HepG2 (cell line): ENCODE results near the gene ARHGEF16. TPM values are rescaled to one million over a fixed set of nuclear protein-coding genes. Genes with fewer than 3 reads are reported as not detected.

Source experiments
- ATAC-seq: fragments of 200-7000 bp; cut with Tn5 transposase; 3 replicates; pipeline ENCODE4 v1.9.1; 2020; ENCODE audit warnings: mild to moderate bottlenecking, moderate library complexity
- BruUV-seq: library from RNA; stranded (reverse); fragments of 400-500 nt; replicated peaks from 2 replicates; lab custom pipeline; 2021; lab: Mats Ljungman, UMichigan
- CTCF ChIA-PET: fragments of 300-600 bp; formaldehyde crosslinking; extraction: SDS; loops from one replicate; lab custom pipeline; 2021; ENCODE audit warnings: low total read pairs, inconsistent platforms, low intra/inter-chr PET ratio; lab: Yijun Ruan, JAX
- POLR2A ChIA-PET: fragments of 350-600 bp; sonication (Branson Sonifier 250); formaldehyde crosslinking; loops from one replicate; lab custom pipeline; 2020; ENCODE audit warnings: antibody characterized with exemption, inconsistent platforms; lab: Yijun Ruan, JAX
- DNase-seq: peaks from one replicate; pipeline ENCODE4 v3.0.0-alpha.2; 2015; ENCODE audit warnings: low spot score
- FAIRE-seq: peaks from 3 replicates; lab custom pipeline; 2011; peaks lifted over from hg19 to GRCh38; lab: Jason Lieb, UNC
- H2AFZ ChIP-seq: one replicate; pipeline ENCODE4 v1.6.1; 2011; ENCODE audit warnings: low read length, inconsistent platforms
- H3K27ac ChIP-seq: fragments of 300-600 bp; 3 replicates; pipeline ENCODE4 v1.8.0; 2011; ENCODE audit warnings: mixed run types, mild to moderate bottlenecking, mixed read lengths, low read length, inconsistent platforms; ENCODE audit not compliant: insufficient read depth; ENCODE audit errors: extremely low read length
- H3K27me3 ChIP-seq, 2 experiments: fragments of 200-600 bp in 1 of 2; 2 replicates in 1 of 2; 3 replicates in 1 of 2; pipeline versions ENCODE4 v1.6.0 to v1.8.0; 2011; ENCODE audit warnings: low read length in 2 of 2, mild to moderate bottlenecking in 2 of 2, moderate library complexity in 2 of 2, inconsistent platforms in 1 of 2; ENCODE audit not compliant: insufficient read depth in 2 of 2, control insufficient read depth in 1 of 2
- H3K36me3 ChIP-seq, 2 experiments: fragments of 200-600 bp in 1 of 2; replicated peaks in 1 of 2; 2 replicates in 1 of 2; 3 replicates in 1 of 2; pipeline versions ENCODE4 v1.5.1 to v1.8.0; 2011; ENCODE audit warnings: low read length in 2 of 2, inconsistent platforms in 1 of 2; ENCODE audit not compliant: insufficient read depth in 2 of 2, control insufficient read depth in 1 of 2
- H3K4me1 ChIP-seq: 2 replicates; pipeline ENCODE4 v1.5.1; 2012; ENCODE audit warnings: low read length, inconsistent platforms; ENCODE audit not compliant: insufficient read depth
- H3K4me2 ChIP-seq: 2 replicates; pipeline ENCODE4 v1.6.0; 2011; ENCODE audit warnings: low read depth, low read length, inconsistent platforms
- H3K4me3 ChIP-seq, 3 experiments: fragments of 200-600 bp in 1 of 3; sonication (generic), shearing (Covaris generic) in 1 of 3; replicated peaks in 1 of 3; 2 replicates each; pipeline ENCODE4 v1.5.1; 2011 to 2016; ENCODE audit warnings: low read length in 3 of 3, inconsistent platforms in 2 of 3, low read depth in 2 of 3, mild to moderate bottlenecking in 2 of 3, control low read depth in 1 of 3, mixed read lengths in 1 of 3; ENCODE audit not compliant: insufficient read depth in 1 of 3
- H3K79me2 ChIP-seq: one replicate; pipeline ENCODE4 v1.6.1; 2011; ENCODE audit warnings: low read length, inconsistent platforms; ENCODE audit not compliant: insufficient read depth
- H3K9ac ChIP-seq: 2 replicates; pipeline ENCODE4 v1.6.0; 2011; ENCODE audit warnings: mild to moderate bottlenecking, low read depth, low read length, inconsistent platforms; ENCODE audit not compliant: insufficient read depth
- H3K9me3 ChIP-seq: 2 replicates; pipeline ENCODE4 v1.5.1; 2012; ENCODE audit warnings: mild to moderate bottlenecking, low read length
- H4K20me1 ChIP-seq: 2 replicates; pipeline ENCODE4 v1.6.0; 2011; ENCODE audit warnings: inconsistent platforms, mild to moderate bottlenecking, low read length, moderate library complexity; ENCODE audit not compliant: insufficient read depth
- AGO2 ChIP-seq: fragments of 200-400 bp; formaldehyde crosslinking; optimal IDR thresholded peaks from 2 replicates; pipeline ENCODE3; 2017; ENCODE audit warnings: mild to moderate bottlenecking, low read depth, low read length, moderate library complexity
- FOSL2 ChIP-seq: sonication (generic); formaldehyde crosslinking; IDR thresholded peaks from 2 replicates; pipeline ENCODE4 v1.4.0; 2020; ENCODE audit warnings: missing genetic modification reagents
- FOXO1 ChIP-seq: sonication (generic); formaldehyde crosslinking; IDR thresholded peaks from 2 replicates; pipeline ENCODE4 v1.4.0; 2020; ENCODE audit warnings: missing genetic modification reagents
- HOXA5 ChIP-seq: sonication (generic); formaldehyde crosslinking; IDR thresholded peaks from 2 replicates; pipeline ENCODE4 v1.4.0; 2020; ENCODE audit warnings: missing genetic modification reagents
- LRRFIP1 ChIP-seq: sonication (generic); formaldehyde crosslinking; conservative IDR thresholded peaks from 2 replicates; pipeline ENCODE4 v1.4.0; 2020; ENCODE audit warnings: missing genetic modification reagents
- NFRKB ChIP-seq: fragments of 450-650 bp; IDR thresholded peaks from 2 replicates; pipeline ENCODE4 v1.6.1; 2017
- RAD21 ChIP-seq: fragments of 450-650 bp; formaldehyde crosslinking; IDR thresholded peaks from 2 replicates; pipeline ENCODE4 v1.5.0; 2020; ENCODE audit warnings: mild to moderate bottlenecking
- RELA ChIP-seq: sonication (generic); formaldehyde crosslinking; IDR thresholded peaks from 2 replicates; pipeline ENCODE4 v1.4.0; 2020; ENCODE audit warnings: missing genetic modification reagents
- SYNCRIP ChIP-seq: fragments of 200-400 bp; formaldehyde crosslinking; IDR thresholded peaks from 2 replicates; pipeline ENCODE4 v1.6.1; 2018; ENCODE audit warnings: mild to moderate bottlenecking, low read depth, low read length; ENCODE audit not compliant: insufficient read depth
- ZFP90 ChIP-seq: sonication (generic); formaldehyde crosslinking; IDR thresholded peaks from 2 replicates; pipeline ENCODE4 v1.8.0; 2022; ENCODE audit warnings: missing genetic modification reagents, mild to moderate bottlenecking, inconsistent platforms, borderline replicate concordance
- ZKSCAN1 ChIP-seq: fragments of 150-350 bp; IDR thresholded peaks from 2 replicates; pipeline ENCODE4 v1.6.1; 2014; ENCODE audit warnings: low read length
- ZNF619 ChIP-seq: sonication (generic); formaldehyde crosslinking; IDR thresholded peaks from 2 replicates; pipeline ENCODE4 v1.4.0; 2020; ENCODE audit warnings: mild to moderate bottlenecking, missing genetic modification reagents
- ZSCAN20 ChIP-seq: sonication (generic); formaldehyde crosslinking; IDR thresholded peaks from 2 replicates; pipeline ENCODE4 v1.4.0; 2020; ENCODE audit warnings: missing genetic modification reagents, mild to moderate bottlenecking, borderline replicate concordance
- WGBS: methylation state at CpG from one replicate; pipeline ENCODE4 v1.1.6; 2017; ENCODE audit warnings: low lambda C conversion rate; 5-methylcytosine and 5-hydroxymethylcytosine counted together
- in situ Hi-C: cut with HindIII; loops from 2 replicates; pipeline ENCODE4 v1.10.0; 2017; ENCODE audit warnings: low pct_unique_long_range_greater_than_20kb; ENCODE audit not compliant: extremely low pct_ligation_motif_present
- intact Hi-C: fragments of 100-400 bp; cut with micrococcal nuclease; formaldehyde crosslinking; loops from one replicate; pipeline ENCODE4 v1.10.0; 2022; ENCODE audit not compliant: unreplicated experiment
- polyA plus RNA-seq, 8 experiments: library from polyadenylated mRNA; depleted of rRNA in 3 of 8; stranded (reverse) in 7 of 8; unstranded in 1 of 8; fragments of >200 nt; fragmentation: Illumina TruSeq in 4 of 8; extraction: Trizol in 4 of 8; gene quantifications; 2 replicates each; pipeline versions ENCODE4 v1.2.1 to v1.2.3, GENCODE V29; 2011 to 2016; ENCODE audit warnings: low read depth in 4 of 8, missing spikeins in 1 of 8, mixed read lengths in 1 of 8; ENCODE audit not compliant: insufficient read depth in 1 of 8
- total RNA-seq, 5 experiments: library from RNA; depleted of rRNA; stranded (reverse); fragments of >200 nt; fragmentation: Illumina TruSeq; extraction: Trizol; gene quantifications; 2 replicates each; pipeline ENCODE4 v1.2.3, GENCODE V29; 2016; ENCODE audit warnings: low read depth in 1 of 5
- TF ChIP-seq, protein P1 (sequence below): IDR thresholded peaks from 2 replicates; pipeline ENCODE4 v1.6.1; 2016; ENCODE audit warnings: missing compliant biosample characterization, missing genetic modification reagents, borderline replicate concordance
- TF ChIP-seq, protein P2 (sequence below): sonication (generic); formaldehyde crosslinking; IDR thresholded peaks from 2 replicates; pipeline ENCODE4 v1.5.1; 2020; ENCODE audit warnings: mild to moderate bottlenecking, missing genetic modification reagents, moderate library complexity

Gene ARHGEF16
- total and polyA plus RNA-seq, 2 of the 13 experiments (the other 11 are each of a cell fraction or from before 2014, with no cell fraction given), result 20.3 to 39.9 TPM

DNA sequence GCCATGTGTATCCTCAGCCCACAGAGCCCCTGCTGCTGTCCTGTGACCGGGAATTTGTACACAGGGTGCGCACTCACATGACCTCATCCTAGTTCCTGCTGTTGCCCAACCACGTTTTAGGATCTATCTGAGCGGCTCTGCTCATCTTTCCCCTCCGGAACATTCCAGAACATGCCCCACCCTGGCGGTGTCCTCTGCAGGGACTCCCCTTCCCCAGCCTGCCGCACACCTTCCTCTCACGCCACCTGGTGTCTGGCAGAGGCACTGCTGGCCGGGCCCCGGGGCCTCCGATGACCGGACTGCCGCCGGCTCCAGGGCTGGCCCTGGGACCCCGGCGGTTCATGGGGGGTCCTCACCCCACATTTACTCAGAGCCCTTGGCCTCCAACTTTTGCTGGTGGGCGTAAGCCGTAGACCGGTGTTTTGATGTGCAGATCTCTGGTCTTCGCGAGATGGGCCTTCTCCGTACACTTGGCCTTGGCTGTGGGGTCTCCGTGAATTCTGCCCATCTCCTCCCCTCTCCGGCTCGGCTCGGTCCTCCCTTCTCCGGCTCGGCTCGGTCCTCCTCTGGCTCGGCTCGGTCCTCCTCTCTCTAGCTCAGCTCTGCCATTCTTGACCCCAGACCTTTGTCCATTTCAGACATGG is 29.5 kb downstream of the ARHGEF16 start:
- peaks cover 40% of the 10 kb centered on the region for H3K4me1 ChIP-seq
- no peak overlapping the region for H3K9ac ChIP-seq
- POLR2A ChIA-PET, result interaction anchor here (2.2 to 3.6 kb wide), 2 partner anchors 31 kb away, joined by 13 to 19 read pairs; no protein-coding TSS in a partner anchor
- WGBS, result 23% methylated on average over 31 of the region's 31 CpGs
- no peak overlapping the region; a peak in 1 of 6 replicates for H3K4me3 ChIP-seq
- no TSS peak for BruUV-seq
- H2AFZ ChIP-seq, result no peak overlapping the region
- FAIRE-seq (no peak), ATAC-seq (peak; percentile 54), DNase-seq (peak; percentile 36)
- no peaks in the 10 kb centered on the region for H3K79me2 ChIP-seq
- no peaks in the 10 kb centered on the region for H4K20me1 ChIP-seq
- intact Hi-C loops (loop anchor here (1.0 kb wide), 1 partner anchor 31 kb away; no protein-coding TSS in a partner anchor), in situ Hi-C loops (loop anchor here (5.0 kb wide), 2 partner anchors 42 to 138 kb away; no protein-coding TSS in a partner anchor)
- H3K9me3 ChIP-seq, result peaks cover 10% of the 10 kb centered on the region; the same call in 1 of the 2 replicates
- H3K27me3 ChIP-seq, result 0 out of 5 replicates have a peak, but pooled peaks cover under 1 to 1% of the 10 kb centered on the region in 2 experiments
- no peak overlapping the region for H3K27ac ChIP-seq
- H3K36me3 ChIP-seq, result peaks cover 4 to 7% of the 10 kb centered on the region in 2 experiments; a peak in 2 of 5 replicates
- CTCF ChIA-PET, result interaction anchor here (0.7 to 3.0 kb wide), 3 partner anchors 22 to 31 kb away, joined by 3 to 70 read pairs (median 3); partner anchors contain the start of gene ARHGEF16
- peak overlapping the region; percentile 25; the same call in 1 of the 2 replicates for H3K4me2 ChIP-seq
- TF ChIP-seq HOXA5 (peak; percentile 60; the same call in 1 of the 2 replicates), SYNCRIP (no peak), FOSL2 (no peak), ZFP90 (CRISPR knock-in tag) (peak; percentile 56; the same call in 1 of the 2 replicates), RELA (CRISPR knock-in tag) (0 out of 2 replicates have a peak, but pooled peaks have one; percentile 22), NFRKB (no peak), AGO2 (peak; percentile 68), ZKSCAN1 (no peak), LRRFIP1 (CRISPR knock-in tag) (no peak), ZNF619 (CRISPR knock-in tag) (no peak), FOXO1 (CRISPR knock-in tag) (no peak), ZSCAN20 (CRISPR knock-in tag) (no peak), RAD21 (CRISPR knock-in tag) (peak; percentile 91)
- TF ChIP-seq, protein P1, sequence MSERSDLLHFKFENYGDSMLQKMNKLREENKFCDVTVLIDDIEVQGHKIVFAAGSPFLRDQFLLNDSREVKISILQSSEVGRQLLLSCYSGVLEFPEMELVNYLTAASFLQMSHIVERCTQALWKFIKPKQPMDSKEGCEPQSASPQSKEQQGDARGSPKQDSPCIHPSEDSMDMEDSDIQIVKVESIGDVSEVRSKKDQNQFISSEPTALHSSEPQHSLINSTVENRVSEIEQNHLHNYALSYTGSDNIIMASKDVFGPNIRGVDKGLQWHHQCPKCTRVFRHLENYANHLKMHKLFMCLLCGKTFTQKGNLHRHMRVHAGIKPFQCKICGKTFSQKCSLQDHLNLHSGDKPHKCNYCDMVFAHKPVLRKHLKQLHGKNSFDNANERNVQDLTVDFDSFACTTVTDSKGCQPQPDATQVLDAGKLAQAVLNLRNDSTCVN (CRISPR knock-in tag), result 0 out of 2 replicates have a peak, but pooled peaks have one; percentile 28
- TF ChIP-seq, protein P2, sequence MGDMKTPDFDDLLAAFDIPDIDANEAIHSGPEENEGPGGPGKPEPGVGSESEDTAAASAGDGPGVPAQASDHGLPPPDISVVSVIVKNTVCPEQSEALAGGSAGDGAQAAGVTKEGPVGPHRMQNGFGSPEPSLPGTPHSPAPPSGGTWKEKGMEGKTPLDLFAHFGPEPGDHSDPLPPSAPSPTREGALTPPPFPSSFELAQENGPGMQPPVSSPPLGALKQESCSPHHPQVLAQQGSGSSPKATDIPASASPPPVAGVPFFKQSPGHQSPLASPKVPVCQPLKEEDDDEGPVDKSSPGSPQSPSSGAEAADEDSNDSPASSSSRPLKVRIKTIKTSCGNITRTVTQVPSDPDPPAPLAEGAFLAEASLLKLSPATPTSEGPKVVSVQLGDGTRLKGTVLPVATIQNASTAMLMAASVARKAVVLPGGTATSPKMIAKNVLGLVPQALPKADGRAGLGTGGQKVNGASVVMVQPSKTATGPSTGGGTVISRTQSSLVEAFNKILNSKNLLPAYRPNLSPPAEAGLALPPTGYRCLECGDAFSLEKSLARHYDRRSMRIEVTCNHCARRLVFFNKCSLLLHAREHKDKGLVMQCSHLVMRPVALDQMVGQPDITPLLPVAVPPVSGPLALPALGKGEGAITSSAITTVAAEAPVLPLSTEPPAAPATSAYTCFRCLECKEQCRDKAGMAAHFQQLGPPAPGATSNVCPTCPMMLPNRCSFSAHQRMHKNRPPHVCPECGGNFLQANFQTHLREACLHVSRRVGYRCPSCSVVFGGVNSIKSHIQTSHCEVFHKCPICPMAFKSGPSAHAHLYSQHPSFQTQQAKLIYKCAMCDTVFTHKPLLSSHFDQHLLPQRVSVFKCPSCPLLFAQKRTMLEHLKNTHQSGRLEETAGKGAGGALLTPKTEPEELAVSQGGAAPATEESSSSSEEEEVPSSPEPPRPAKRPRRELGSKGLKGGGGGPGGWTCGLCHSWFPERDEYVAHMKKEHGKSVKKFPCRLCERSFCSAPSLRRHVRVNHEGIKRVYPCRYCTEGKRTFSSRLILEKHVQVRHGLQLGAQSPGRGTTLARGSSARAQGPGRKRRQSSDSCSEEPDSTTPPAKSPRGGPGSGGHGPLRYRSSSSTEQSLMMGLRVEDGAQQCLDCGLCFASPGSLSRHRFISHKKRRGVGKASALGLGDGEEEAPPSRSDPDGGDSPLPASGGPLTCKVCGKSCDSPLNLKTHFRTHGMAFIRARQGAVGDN (CRISPR knock-in tag), result peak; percentile 80
